HG03039 (cell line): ENCODE data around the gene CNTNAP2.
"Not testable (repeated sequence)": the region's sequence is repeated elsewhere in the genome, so short reads cannot be mapped to it uniquely, and the experiment has no call there.

Experiments
- ATAC-seq: cut with Tn5 transposase; IDR thresholded peaks from one replicate; pipeline ENCODE4 v1.9.1; 2021; ENCODE audit warnings: mild to moderate bottlenecking, moderate library complexity; ENCODE audit not compliant: unreplicated experiment

The CNTNAP2 gene

GRCh38 chr7:147593271-147594057 is 1476.9 kb downstream of the CNTNAP2 start:
- no peak for ATAC-seq

- no peak for ATAC-seq
These were observed 1478.4 kb downstream of the CNTNAP2 start for GRCh38 chr7:147595042-147595441.

GRCh38 chr7:147598687-147599086 is 1482.1 kb downstream of the CNTNAP2 start:
- ATAC-seq: not testable (repeated sequence)

GRCh38 chr7:147605323-147605722 is 1488.7 kb downstream of the CNTNAP2 start:
- no peak for ATAC-seq

GRCh38 chr7:147607157-147607800 is 1490.7 kb downstream of the CNTNAP2 start:
- ATAC-seq: no peak

- no peak for ATAC-seq
These were observed 1494.8 kb downstream of the CNTNAP2 start for GRCh38 chr7:147611431-147611830.

GRCh38 chr7:147635288-147635687 is 1518.7 kb downstream of the CNTNAP2 start:
- no peak for ATAC-seq

GRCh38 chr7:147636553-147636952 is 1520.0 kb downstream of the CNTNAP2 start:
- no peak for ATAC-seq

GRCh38 chr7:147638566-147638965 is 1522.0 kb downstream of the CNTNAP2 start:
- no peak for ATAC-seq

GRCh38 chr7:147639037-147639436 is 1522.4 kb downstream of the CNTNAP2 start:
- no peak for ATAC-seq

GRCh38 chr7:147639751-147640150 is 1523.2 kb downstream of the CNTNAP2 start:
- no peak for ATAC-seq

- ATAC-seq: no peak
These were observed 1524.2 kb downstream of the CNTNAP2 start for GRCh38 chr7:147640821-147641220.

GRCh38 chr7:147646568-147646967 is 1530.0 kb downstream of the CNTNAP2 start:
- no peak for ATAC-seq

- no peak for ATAC-seq
These were observed 1534.4 kb downstream of the CNTNAP2 start for GRCh38 chr7:147650991-147651390.

GRCh38 chr7:147651601-147652000 is 1535.0 kb downstream of the CNTNAP2 start:
- no peak for ATAC-seq

- ATAC-seq: no peak
These were observed 1536.9 kb downstream of the CNTNAP2 start for GRCh38 chr7:147653456-147653855.

- no peak for ATAC-seq
These were observed 1541.9 kb downstream of the CNTNAP2 start for GRCh38 chr7:147658392-147658967.

GRCh38 chr7:147659036-147659995 is 1542.7 kb downstream of the CNTNAP2 start:
- ATAC-seq: no peak

- ATAC-seq: no peak
These were observed 1547.9 kb downstream of the CNTNAP2 start for GRCh38 chr7:147664541-147664940.

GRCh38 chr7:147670759-147671158 is 1554.2 kb downstream of the CNTNAP2 start:
- no peak for ATAC-seq

- ATAC-seq: no peak
These were observed 1558.1 kb downstream of the CNTNAP2 start for GRCh38 chr7:147674705-147675104.
